ENCODE results near the gene WNT9B. TPM values are rescaled to one million over a fixed set of nuclear protein-coding genes. Genes with fewer than 3 reads are reported as not detected.
A peak's percentile ranks its signal among the peaks of the same experiment; 100 is the strongest.

Gene WNT9B
- total and polyA plus RNA-seq, 9 of the 15 experiments (the other 6 are each of a cell fraction or from before 2014, with no cell fraction given) = not detected

GRCh38 chr17:46832945-46833839 is 18.2 kb upstream of the WNT9B start (continued):
- no peak for TF ChIP-seq IRF1 (CRISPR knock-in tag; IDR thresholded peaks at IDR 0.05; ENCODE audit: borderline replicate concordance)
- TF ChIP-seq GATAD2B (IDR thresholded peaks at IDR 0.05; ENCODE audit: borderline replicate concordance) = no peak
- peak; percentile 47; the same call in 1 of the 2 replicates for TF ChIP-seq ATF7 (IDR thresholded peaks at IDR 0.05)
- no peak for TF ChIP-seq HDAC8 (tag; IDR thresholded peaks at IDR 0.05)
- no peak for TF ChIP-seq BCOR (IDR thresholded peaks at IDR 0.05)
- no peak for TF ChIP-seq SUPT5H (IDR thresholded peaks at IDR 0.05)
- TF ChIP-seq PBX2 (CRISPR knock-in tag; IDR thresholded peaks at IDR 0.05; ENCODE audit: low read depth) = no peak
- 0 out of 2 replicates have a peak, but pooled peaks have one; percentile 30 for TF ChIP-seq PBX2 (tag; conservative IDR thresholded peaks at IDR 0.05; ENCODE audit: low read depth)
- TF ChIP-seq TAF7 (tag; IDR thresholded peaks at IDR 0.05) = no peak
- no peak for TF ChIP-seq SMAD1 (IDR thresholded peaks at IDR 0.05; ENCODE audit: low read depth, low read length, partially characterized antibody)
- no peak for TF ChIP-seq THRB (CRISPR knock-in tag; conservative IDR thresholded peaks at IDR 0.05)
- no peak for TF ChIP-seq YBX1 (IDR thresholded peaks at IDR 0.05)
- TF ChIP-seq PRMT5 (CRISPR knock-in tag; IDR thresholded peaks at IDR 0.05) = no peak
- TF ChIP-seq ATF3 (IDR thresholded peaks at IDR 0.05) = peak; percentile 48
- TF ChIP-seq ATF3 (CRISPR knock-in tag; conservative IDR thresholded peaks at IDR 0.05) = no peak
- no peak for TF ChIP-seq ZZZ3 (IDR thresholded peaks at IDR 0.05)
- no peak for TF ChIP-seq POLR2B (IDR thresholded peaks at IDR 0.05; ENCODE audit: low read depth, partially characterized antibody)
- no peak for TF ChIP-seq HMGXB4 (CRISPR knock-in tag; IDR thresholded peaks at IDR 0.05)
- TF ChIP-seq MYNN (IDR thresholded peaks at IDR 0.05) = no peak
- no peak for TF ChIP-seq MYNN (CRISPR knock-in tag; IDR thresholded peaks at IDR 0.05)
- no peak for TF ChIP-seq ELF4 (CRISPR knock-in tag; IDR thresholded peaks at IDR 0.05)
- no peak for TF ChIP-seq ZNF764 (CRISPR knock-in tag; IDR thresholded peaks at IDR 0.05; ENCODE audit: low read depth)
- TF ChIP-seq ZKSCAN1 (IDR thresholded peaks at IDR 0.05; ENCODE audit: low read depth, low read length) = no peak

All from K562 (cell line).